ENCODE measurements around the gene EEIG1.

EEIG1 gene

GRCh38 chr9:127999461-127999860, 18.7 kb upstream of the EEIG1 start:
- DNase-seq = no peak

DNA sequence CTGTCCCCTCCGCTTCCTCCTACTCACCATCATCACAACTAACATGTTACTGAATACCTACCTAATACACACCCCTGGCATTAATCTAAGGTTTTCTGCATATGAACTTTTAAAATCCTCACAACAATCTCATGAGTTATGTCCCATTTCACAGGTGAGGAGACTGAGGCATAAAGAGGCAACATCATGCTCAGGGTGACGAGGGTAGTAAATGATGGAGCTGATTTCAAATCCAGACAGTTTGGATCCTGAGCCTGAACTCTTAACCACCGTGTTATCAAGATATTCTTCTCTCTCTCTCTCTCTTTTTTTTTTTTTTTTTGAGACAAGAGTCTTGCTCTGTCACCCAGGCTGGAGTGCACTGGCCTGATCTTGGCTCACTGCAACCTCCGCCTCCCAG, 12.9 kb upstream of the EEIG1 start:
- no peak for DNase-seq

GRCh38 chr9:127991757-127992274, 11.0 kb upstream of the EEIG1 start:
- DNase-seq = no peak

DNA sequence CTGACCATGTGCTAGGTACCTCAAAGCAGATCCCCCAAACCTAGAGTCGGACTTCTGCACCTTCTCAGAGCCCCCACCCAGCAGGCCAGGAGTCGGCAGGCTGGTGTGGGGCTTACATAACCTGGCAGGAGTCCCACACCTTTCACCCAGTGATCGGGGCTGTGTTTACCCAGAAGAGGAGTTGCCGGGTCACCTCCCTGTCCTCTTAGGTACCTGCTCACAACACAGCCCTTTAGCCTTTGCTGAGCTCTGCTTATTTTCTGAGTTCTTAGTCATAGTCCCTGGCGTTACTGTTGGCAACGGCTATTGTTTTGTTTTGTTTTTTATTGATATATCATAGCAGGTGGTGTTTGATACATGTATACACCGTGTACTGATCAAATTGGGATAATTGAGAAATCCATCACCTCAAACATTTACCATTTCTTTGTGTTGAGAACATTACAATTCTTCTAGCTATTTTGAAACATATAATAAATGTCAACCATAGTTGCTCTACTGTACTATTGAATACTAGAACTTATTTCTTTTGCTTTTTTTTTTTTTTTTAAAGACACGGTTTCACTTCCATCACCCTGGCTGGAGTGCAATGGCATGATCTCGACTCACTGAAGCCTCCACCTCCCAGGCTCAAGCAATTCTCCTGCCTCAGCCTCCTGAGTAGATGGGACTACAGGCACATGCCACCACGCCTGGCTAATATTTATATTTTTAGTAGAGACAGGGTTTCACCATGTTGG, 10.4 kb upstream of the EEIG1 start:
- no peak for DNase-seq

DNA sequence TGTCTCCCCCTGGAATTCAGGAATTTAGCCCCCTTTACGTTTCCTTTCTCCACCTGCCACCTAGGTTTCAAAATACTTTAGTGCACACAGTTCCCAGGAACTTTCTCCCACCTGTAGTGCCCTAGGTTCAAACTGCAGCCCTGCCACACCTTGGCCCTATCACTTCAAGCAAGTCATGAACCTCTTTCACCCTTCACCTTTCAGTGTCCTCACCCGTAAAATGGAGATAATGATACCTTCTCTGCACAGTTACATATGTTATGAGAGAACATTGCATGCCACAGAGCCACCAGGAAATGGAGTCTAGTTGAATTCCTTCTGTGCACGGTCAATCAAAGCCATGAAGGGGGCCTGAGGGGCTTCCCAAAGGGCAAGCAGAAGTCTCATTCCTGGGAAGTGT, 9.8 kb upstream of the EEIG1 start:
- no peak for DNase-seq

DNA sequence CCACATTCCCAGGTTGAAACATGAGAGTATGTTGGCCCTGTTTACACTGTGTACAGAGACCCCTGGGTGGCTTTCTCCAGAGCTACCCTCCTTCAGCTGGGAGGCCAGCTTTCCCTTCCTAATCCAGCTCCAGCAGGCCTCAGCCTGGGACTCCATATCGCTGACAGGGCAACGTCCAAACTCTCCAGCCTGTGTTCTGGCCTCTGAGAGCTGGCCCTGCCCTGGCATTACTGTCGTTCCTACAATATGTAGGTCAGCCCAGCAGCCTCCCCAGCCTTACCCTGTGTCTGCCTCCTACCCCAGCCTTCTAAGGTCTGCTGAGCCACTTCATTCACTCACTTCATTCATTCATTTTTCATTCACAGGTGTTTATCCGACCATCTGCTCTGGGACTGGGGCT, 8.3 kb upstream of the EEIG1 start:
- no peak for DNase-seq

- no peak for DNase-seq
Observed at GRCh38 chr9:127987103-127987614, 6.4 kb upstream of the EEIG1 start.

DNA sequence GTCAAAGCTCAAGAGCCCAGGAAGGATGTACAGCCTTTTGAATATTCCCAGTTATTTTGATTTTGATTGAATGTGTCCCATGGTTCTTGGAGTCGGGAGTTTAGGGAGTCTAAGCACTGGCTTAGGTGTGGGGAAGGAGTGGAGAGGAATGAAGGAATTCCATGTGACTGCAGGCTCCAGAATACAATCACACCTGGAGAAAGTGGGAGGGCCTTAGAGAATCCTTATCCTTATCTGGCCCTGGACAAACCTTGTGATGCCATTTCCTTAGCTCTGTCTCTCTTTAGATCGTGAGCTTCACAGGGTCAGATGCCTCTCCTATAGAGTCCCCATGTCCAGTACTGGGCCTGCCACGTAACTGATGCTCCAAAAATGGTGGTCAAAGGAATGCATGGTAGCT, 4.2 kb upstream of the EEIG1 start:
- DNase-seq = no peak

GRCh38 chr9:127983847-127984289, 3.1 kb upstream of the EEIG1 start:
- no peak for DNase-seq

DNA sequence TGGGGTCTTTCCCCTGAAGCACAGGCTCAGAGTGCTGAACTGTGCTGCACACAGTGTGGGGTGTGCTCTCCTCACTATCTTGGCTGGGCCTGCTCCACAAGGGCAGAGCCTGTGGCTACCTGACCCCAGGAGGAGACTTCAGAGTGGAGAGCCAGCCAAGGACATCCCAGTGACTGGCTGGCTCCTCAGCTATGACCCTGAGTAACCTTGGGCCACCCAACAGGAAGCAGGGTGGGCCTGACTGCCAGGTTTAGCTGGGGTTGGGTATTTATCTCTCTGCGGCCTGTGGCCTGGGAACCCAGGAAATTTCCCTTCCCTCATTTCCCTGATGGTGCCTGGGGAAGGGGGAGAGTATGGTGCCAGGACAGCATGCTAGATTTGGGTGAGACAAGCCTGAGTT, 2.1 kb upstream of the EEIG1 start:
- no peak for DNase-seq

DNA sequence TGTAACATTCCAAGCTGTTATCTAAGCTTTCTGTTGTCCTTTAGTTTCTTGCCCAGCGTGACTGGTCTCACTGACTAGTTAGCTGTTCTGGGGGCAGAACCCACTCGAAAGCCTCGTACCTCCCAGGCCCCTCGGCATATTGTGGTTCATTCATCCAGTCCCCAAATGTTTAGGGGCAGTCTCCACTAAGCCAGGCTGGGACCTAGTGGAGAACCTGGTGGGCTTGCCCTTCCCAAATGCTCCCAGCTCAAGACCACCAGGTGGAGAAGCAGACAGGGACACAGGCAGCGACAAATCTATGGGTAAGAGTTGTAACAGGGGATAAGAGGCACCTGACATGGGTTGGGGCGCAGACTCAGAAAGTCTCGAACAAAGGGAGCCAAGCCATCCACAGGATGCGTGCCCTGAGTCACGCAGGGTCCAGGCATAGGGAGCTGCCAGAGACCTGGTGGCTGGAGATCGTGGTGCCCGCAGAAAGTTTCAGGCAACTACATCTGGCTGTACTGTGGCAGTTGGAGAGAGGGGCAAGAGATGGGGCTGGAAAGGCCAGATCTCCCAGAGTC, 851 bp upstream of the EEIG1 start:
- DNase-seq = no peak

GRCh38 chr9:127980060-127980705, 606 bp downstream of the EEIG1 start:
- DNase-seq = no peak

GRCh38 chr9:127979333-127980059, 1.3 kb downstream of the EEIG1 start:
- DNase-seq = no peak

GRCh38 chr9:127979015-127979332, 1.8 kb downstream of the EEIG1 start:
- no peak for DNase-seq

DNA sequence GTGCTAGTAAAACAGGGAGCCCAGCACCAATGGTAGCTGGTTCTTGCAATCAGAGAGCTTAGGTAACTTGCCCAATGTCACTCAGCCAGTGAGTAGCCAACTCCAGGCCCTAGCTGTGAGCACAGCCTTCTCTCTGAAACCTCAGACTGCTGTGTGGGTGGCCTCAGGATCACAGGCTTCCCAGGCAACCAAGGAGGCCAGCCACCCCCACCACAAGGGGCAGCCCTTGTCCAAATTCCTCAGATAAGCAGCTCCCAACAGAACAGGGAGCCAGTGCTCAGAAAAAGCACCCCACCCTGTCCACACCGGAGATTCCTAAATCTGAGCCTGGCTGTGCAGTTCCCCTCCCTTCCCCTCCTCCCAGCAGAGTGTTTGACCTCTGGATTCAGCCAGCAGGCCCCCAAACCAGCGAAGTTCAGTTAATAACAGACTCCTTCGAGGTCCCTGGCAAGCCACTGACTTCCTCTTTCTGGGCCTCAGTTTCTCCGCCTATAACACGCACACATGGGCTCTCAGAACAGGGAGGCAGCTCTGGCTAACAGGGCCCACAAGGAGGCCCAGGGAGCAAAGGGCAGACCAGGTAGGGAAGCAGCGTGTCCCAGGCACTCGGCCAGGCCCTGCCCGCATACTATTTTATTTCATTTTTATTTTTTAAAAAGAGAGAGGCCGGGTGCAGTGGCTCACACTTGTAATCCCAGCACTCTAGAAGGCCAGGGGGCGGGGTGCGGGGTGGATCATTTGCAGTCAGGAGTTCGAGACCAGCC, 2.7 kb downstream of the EEIG1 start:
- no peak for DNase-seq

DNA sequence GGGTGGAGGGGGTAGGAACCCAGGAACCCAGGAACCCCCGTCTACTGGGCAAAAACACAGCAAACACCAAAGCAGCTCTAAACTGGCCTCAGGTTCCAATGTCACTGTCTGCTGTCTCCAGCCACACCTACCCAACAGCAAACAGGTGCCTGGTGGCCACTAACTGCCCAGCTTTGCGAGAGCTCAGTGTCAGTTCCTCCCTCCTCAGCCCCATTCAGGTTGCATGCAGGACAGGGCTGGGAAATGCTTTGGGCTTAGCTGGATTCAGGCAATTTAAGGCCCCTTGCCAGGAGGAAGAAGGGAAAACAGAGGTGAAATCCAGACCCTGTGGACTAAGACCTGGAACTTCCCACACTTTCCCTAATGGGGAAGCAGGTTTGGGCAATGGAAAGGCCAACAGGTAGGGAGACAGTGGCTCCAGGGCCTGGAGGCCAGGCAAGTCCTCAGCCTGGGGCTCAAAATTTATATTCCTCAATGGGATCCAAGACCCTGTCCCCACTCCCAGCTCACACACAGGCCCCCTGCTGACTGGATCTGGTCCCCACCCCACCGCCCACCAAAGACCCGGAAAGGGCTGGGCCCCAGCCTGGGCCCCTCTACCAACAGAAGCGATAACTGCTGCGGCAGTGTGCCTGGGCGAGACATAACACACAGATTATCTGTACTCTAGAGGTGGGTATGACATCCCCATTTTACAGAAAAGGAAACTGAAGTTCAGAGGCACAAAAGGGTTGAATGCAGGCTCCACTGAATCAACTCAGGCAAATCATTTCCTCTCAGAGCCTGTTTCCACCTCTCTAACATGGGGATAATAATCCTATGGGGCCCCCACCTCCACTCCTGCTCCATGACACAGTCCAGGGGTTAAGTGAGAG, 3.5 kb downstream of the EEIG1 start:
- DNase-seq = no peak

GRCh38 chr9:127976498-127976897, 4.3 kb downstream of the EEIG1 start:
- DNase-seq = no peak

DNA sequence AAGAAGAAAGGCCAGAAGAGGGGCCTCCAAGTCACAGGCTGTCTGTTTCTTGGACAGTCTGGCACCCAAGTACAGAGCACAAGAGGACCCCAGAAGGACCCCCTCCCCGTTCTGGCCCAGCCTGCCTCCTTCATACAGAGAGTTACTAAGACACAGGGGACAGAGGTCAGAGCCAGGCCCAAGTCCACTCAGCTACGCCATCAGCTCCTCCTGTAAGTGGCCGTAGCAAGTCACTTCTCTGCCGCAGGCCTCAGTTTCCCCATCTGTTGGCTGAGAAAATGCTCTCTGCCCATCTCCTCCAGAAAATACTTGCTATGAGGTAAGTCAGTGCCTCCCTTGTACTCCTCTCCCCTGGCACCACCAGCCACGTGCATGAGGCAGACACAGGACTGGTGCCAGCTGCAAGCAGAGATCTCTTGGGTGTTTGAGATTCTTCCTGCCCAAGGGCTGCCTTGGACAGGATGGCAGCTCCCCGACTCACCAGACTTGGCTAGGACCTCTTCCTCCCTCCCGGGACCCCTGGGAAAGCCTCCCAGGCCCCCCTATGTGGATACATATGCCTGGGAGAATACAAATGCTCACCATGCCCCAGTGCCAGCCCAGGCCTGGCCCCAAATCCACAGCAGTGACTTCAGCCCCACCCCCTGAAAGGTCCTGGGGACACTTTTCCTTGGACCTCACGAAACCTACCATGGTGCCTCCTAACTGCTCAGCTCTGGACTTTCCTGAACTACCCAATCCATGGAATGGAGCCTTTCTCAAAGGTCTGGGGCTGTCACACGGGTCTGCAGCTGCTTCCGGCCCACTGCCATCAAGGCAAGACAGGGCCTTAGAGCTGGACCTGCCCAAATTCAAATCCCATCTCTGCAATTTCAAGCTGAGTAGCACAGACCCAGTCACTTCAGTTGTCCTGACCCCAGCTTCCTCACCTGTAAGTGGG, 5.1 kb downstream of the EEIG1 start:
- no peak for DNase-seq

DNA sequence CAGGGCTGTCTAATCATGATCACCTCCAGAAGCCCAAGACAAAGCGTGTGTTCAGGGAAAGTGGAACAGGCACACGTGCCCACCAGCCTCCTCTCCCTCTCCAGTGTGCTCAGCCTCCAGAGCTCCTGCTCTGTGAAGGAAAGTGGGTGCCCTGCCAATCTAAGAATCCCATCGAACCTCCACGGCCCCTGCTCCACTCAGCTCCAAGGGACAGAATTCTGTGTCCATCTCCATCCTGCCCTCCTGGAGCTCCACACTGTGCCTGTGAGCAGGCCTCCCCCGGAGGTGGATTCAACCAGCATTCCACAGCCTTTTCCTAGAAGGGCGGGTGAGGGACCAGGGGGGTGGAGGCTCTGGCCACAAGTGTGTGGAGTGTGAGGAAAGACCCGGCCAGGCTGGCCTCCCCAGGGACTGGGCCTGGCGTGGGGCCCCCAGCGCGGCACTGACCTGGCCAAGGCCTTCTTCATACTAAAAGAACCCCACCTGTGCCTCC, 6.0 kb downstream of the EEIG1 start:
- DNase-seq = no peak
